SK-N-SH treated with all-trans-retinoic acid at 6 μM for 48 hours (cell line): ENCODE measurements around the gene ANKRD60.

Experiments used
- ATAC-seq: fragments of 200-7000 bp; cut with Tn5 transposase; 3 replicates; pipeline ENCODE4 v1.9.1; 2020; ENCODE audit warnings: mild to moderate bottlenecking, moderate library complexity
- ARNTL ChIP-seq: fragments of 450-650 bp; formaldehyde crosslinking; IDR thresholded peaks from 2 replicates; pipeline ENCODE4 v1.5.0; 2020; ENCODE audit warnings: low read depth, mild to moderate bottlenecking, moderate library complexity, borderline replicate concordance
- BACH2 ChIP-seq: fragments of 250-450 bp; sonication (Bioruptor Pico); IDR thresholded peaks from 2 replicates; pipeline ENCODE4 v1.9.0; 2021; ENCODE audit warnings: mild to moderate bottlenecking, borderline replicate concordance
- CREB5 ChIP-seq: fragments of 250-450 bp; sonication (Bioruptor Pico); IDR thresholded peaks from 2 replicates; pipeline ENCODE4 v1.5.1; 2020; ENCODE audit warnings: low read depth, mild to moderate bottlenecking, moderate library complexity
- CSDC2 ChIP-seq: fragments of 250-450 bp; sonication (Bioruptor Pico); IDR thresholded peaks from 2 replicates; pipeline ENCODE4 v1.5.0; 2020; ENCODE audit warnings: mild to moderate bottlenecking, moderate library complexity
- CSRNP3 ChIP-seq: fragments of 250-450 bp; sonication (Bioruptor Pico); IDR thresholded peaks from 2 replicates; pipeline ENCODE4 v1.5.1; 2021; ENCODE audit warnings: mild to moderate bottlenecking, moderate library complexity
- ESRRG ChIP-seq: fragments of 250-450 bp; sonication (Bioruptor Pico); IDR thresholded peaks from 2 replicates; pipeline ENCODE4 v1.6.1; 2021; ENCODE audit warnings: mild to moderate bottlenecking
- GLIS3 ChIP-seq: fragments of 250-450 bp; sonication (Bioruptor Pico); IDR thresholded peaks from 2 replicates; pipeline ENCODE4 v1.5.0; 2020; ENCODE audit warnings: mild to moderate bottlenecking, moderate library complexity
- ISL1 ChIP-seq: fragments of 250-450 bp; sonication (Bioruptor Pico); IDR thresholded peaks from 2 replicates; pipeline ENCODE4 v2.1.2; 2022; ENCODE audit warnings: mild to moderate bottlenecking, moderate library complexity
- OSR1 ChIP-seq: fragments of 250-450 bp; sonication (Bioruptor Pico); IDR thresholded peaks from 2 replicates; pipeline ENCODE4 v1.8.0; 2022; ENCODE audit warnings: moderate library complexity, mild to moderate bottlenecking, inconsistent platforms
- POU6F1 ChIP-seq: fragments of 250-450 bp; sonication (Bioruptor Pico); IDR thresholded peaks from 2 replicates; pipeline ENCODE4 v1.8.0; 2021; ENCODE audit warnings: low read depth, mild to moderate bottlenecking, moderate library complexity, borderline replicate concordance
- PPARA ChIP-seq: fragments of 250-450 bp; sonication (Bioruptor Pico); IDR thresholded peaks from 2 replicates; pipeline ENCODE4 v1.5.0; 2020; ENCODE audit warnings: mild to moderate bottlenecking, borderline replicate concordance
- RARB ChIP-seq: fragments of 250-450 bp; sonication (Bioruptor Pico); IDR thresholded peaks from 2 replicates; pipeline ENCODE4 v1.8.0; 2021; ENCODE audit warnings: mild to moderate bottlenecking, moderate library complexity
- TCF4 ChIP-seq: fragments of 250-450 bp; sonication (Bioruptor Pico); IDR thresholded peaks from 2 replicates; pipeline ENCODE4 v1.8.0; 2021; ENCODE audit warnings: mild to moderate bottlenecking, moderate library complexity, borderline replicate concordance
- TOX ChIP-seq: fragments of 250-450 bp; sonication (Bioruptor Pico); IDR thresholded peaks from 2 replicates; pipeline ENCODE4 v1.8.0; 2021; ENCODE audit warnings: mild to moderate bottlenecking, moderate library complexity, borderline replicate concordance
- ZC3H10 ChIP-seq: fragments of 250-450 bp; sonication (Bioruptor Pico); IDR thresholded peaks from 2 replicates; pipeline ENCODE4 v1.5.1; 2021; ENCODE audit warnings: mild to moderate bottlenecking, moderate library complexity
- ZFP3 ChIP-seq: fragments of 250-450 bp; sonication (Bioruptor Pico); IDR thresholded peaks from 2 replicates; pipeline ENCODE4 v1.5.0; 2020; ENCODE audit warnings: mild to moderate bottlenecking, moderate library complexity
- ZFP30 ChIP-seq: fragments of 450-650 bp; formaldehyde crosslinking; IDR thresholded peaks from 2 replicates; pipeline ENCODE4 v1.5.0; 2022; ENCODE audit warnings: mild to moderate bottlenecking, moderate library complexity
- ZNF565 ChIP-seq: fragments of 450-650 bp; formaldehyde crosslinking; conservative IDR thresholded peaks from 2 replicates; pipeline ENCODE4 v1.5.0; 2020; ENCODE audit warnings: low read depth, mild to moderate bottlenecking, moderate library complexity
- ZNF8 ChIP-seq: fragments of 450-650 bp; formaldehyde crosslinking; IDR thresholded peaks from 2 replicates; pipeline ENCODE4 v1.5.0; 2020; ENCODE audit warnings: mild to moderate bottlenecking, moderate library complexity

Gene ANKRD60

GRCh38 chr20:58260006-58260405 lies 31.6 kb upstream of the ANKRD60 start:
- ATAC-seq = peak; percentile 80
- no peak for TF ChIP-seq RARB
- peak; percentile 83; the same call in 1 of the 2 replicates for TF ChIP-seq POU6F1 (CRISPR knock-in tag)
- peak; percentile 24; the same call in 1 of the 2 replicates for TF ChIP-seq CREB5 (CRISPR knock-in tag)
- 0 out of 2 replicates have a peak, but pooled peaks have one; percentile 75 for TF ChIP-seq GLIS3 (CRISPR knock-in tag)
- no peak for TF ChIP-seq ZNF565
- TF ChIP-seq ZC3H10 (CRISPR knock-in tag) = peak; percentile 91
- TF ChIP-seq TCF4 (CRISPR knock-in tag) = peak; percentile 55; the same call in 1 of the 2 replicates
- peak; percentile 97 for TF ChIP-seq ISL1 (CRISPR knock-in tag)
- TF ChIP-seq CSDC2 (CRISPR knock-in tag) = no peak
- 0 out of 2 replicates have a peak, but pooled peaks have one; percentile 64 for TF ChIP-seq CSRNP3 (CRISPR knock-in tag)

GRCh38 chr20:58256842-58257241 lies 28.4 kb upstream of the ANKRD60 start:
- no peak for ATAC-seq
- no peak for TF ChIP-seq GLIS3 (CRISPR knock-in tag)
- TF ChIP-seq TOX = no peak
- TF ChIP-seq ESRRG = no peak
- no peak for TF ChIP-seq RARB
- TF ChIP-seq, all 23 proteins: peak for 0

GRCh38 chr20:58256307-58256706 lies 27.9 kb upstream of the ANKRD60 start:
- no peak for ATAC-seq
- no peak for TF ChIP-seq ZFP3 (CRISPR knock-in tag)
- TF ChIP-seq OSR1 = no peak
- TF ChIP-seq CSRNP3 (CRISPR knock-in tag) = no peak
- TF ChIP-seq BACH2 (CRISPR knock-in tag) = no peak
- TF ChIP-seq ZFP30 (CRISPR knock-in tag) = no peak
- TF ChIP-seq CSDC2 (CRISPR knock-in tag) = no peak

- ATAC-seq = no peak
- TF ChIP-seq ZC3H10 (CRISPR knock-in tag) (no peak), POU6F1 (CRISPR knock-in tag) (no peak), ISL1 (CRISPR knock-in tag) (no peak), BACH2 (CRISPR knock-in tag) (no peak), PPARA (CRISPR knock-in tag) (no peak), ARNTL (no peak), ZNF8 (CRISPR knock-in tag) (no peak), ZFP3 (CRISPR knock-in tag) (no peak), CSRNP3 (CRISPR knock-in tag) (no peak), ZNF565 (no peak), RARB (no peak), GLIS3 (CRISPR knock-in tag) (no peak)
- TF ChIP-seq, all 23 proteins: peak for 0
These were observed 26.4 kb upstream of the ANKRD60 start for GRCh38 chr20:58254890-58255289.
